Gastroesophageal sphincter (tissue), 4 donors: ENCODE measurements around the gene ACBD6. TPM values are rescaled to one million over a fixed set of nuclear protein-coding genes. Genes with fewer than 3 reads are reported as not detected.

Source experiments
- ATAC-seq: fragments of 150-250 bp; one replicate; pipeline ENCODE4 v1.9.1; 2016; ENCODE audit warnings: mild to moderate bottlenecking, moderate library complexity
- H3K27ac ChIP-seq, 4 donors: fragments of 200-600 bp; sonication (generic) in 3 of 4; 1 replicate in 3 of 4; 2 replicates in 1 of 4; pipeline ENCODE4 v1.5.1; 2016 to 2019
- H3K27me3 ChIP-seq: fragments of 200-600 bp; sonication (generic); one replicate; pipeline ENCODE4 v1.5.1; 2019
- H3K36me3 ChIP-seq, 2 donors: fragments of 200-600 bp; sonication (generic); one replicate each; pipeline ENCODE4 v1.5.1; 2019; ENCODE audit warnings: control low read depth in 1 of 2
- H3K4me1 ChIP-seq, 3 donors: fragments of 200-600 bp; sonication (generic); 1 replicate in 2 of 3; 2 replicates in 1 of 3; pipeline ENCODE4 v1.5.1; 2016 to 2019; ENCODE audit warnings: control low read depth in 2 of 3
- H3K4me3 ChIP-seq, 2 donors: fragments of 200-600 bp; sonication (generic); one replicate each; pipeline ENCODE4 v1.5.1; 2019; ENCODE audit warnings: mild to moderate bottlenecking in 1 of 2, moderate library complexity in 1 of 2
- H3K9me3 ChIP-seq, 3 donors: fragments of 200-600 bp; sonication (generic); one replicate each; pipeline ENCODE4 v1.5.1; 2017 to 2019; ENCODE audit warnings: control low read depth in 2 of 3
- EP300 ChIP-seq: sonication (generic); formaldehyde crosslinking; IDR thresholded peaks from one replicate; pipeline ENCODE4 v1.6.1; 2017; ENCODE audit warnings: antibody characterized with exemption, mild to moderate bottlenecking
- POLR2A ChIP-seq, 2 donors: fragments of 450-650 bp; IDR thresholded peaks; one replicate each; pipeline ENCODE4 v1.6.1; 2017; ENCODE audit warnings: antibody characterized with exemption in 2 of 2, mild to moderate bottlenecking in 2 of 2, moderate library complexity in 1 of 2
- POLR2AphosphoS5 ChIP-seq: sonication (generic); formaldehyde crosslinking; IDR thresholded peaks from one replicate; pipeline ENCODE4 v1.6.1; 2017; ENCODE audit warnings: antibody characterized with exemption
- WGBS, 2 donors: methylation state at CpG; one replicate each; pipeline ENCODE4 v1.1.5; 2018; ENCODE audit warnings: low coverage in 1 of 2; 5-methylcytosine and 5-hydroxymethylcytosine counted together
- total RNA-seq, 4 donors: library from RNA; depleted of rRNA; stranded (reverse); fragments of >200 nt; gene quantifications; one replicate each; pipeline ENCODE4 v1.1.0, GENCODE V29; 2016
- TF ChIP-seq, protein P1 (sequence below), 4 experiments: fragments of 200-600 bp in 2 of 4; fragments of 450-650 bp in 2 of 4; sonication (generic) in 1 of 4; IDR thresholded peaks; one replicate each; pipeline ENCODE4 v1.5.1; 2017 to 2019; ENCODE audit warnings: antibody characterized with exemption in 4 of 4, mild to moderate bottlenecking in 2 of 4, moderate library complexity in 2 of 4

The ACBD6 gene
- total RNA-seq, 4 donors from 2014 or later: 27.1 to 41.3 (median 39.7) TPM

- Histone ChIP-seq H3K4me3 (no peak overlapping the region), H3K4me1 (no peaks in the 10 kb centered on the region), H3K36me3 (peaks cover 0 to 62% of the 10 kb centered on the region in 2 donors), H3K9me3 (no peaks in the 10 kb centered on the region), H3K27me3 (no peaks in the 10 kb centered on the region), H3K27ac (no peak overlapping the region)
- 71 to 93% methylated on average over 2 of the region's 2 CpGs for WGBS, 2 donors
- TF ChIP-seq, protein P1, sequence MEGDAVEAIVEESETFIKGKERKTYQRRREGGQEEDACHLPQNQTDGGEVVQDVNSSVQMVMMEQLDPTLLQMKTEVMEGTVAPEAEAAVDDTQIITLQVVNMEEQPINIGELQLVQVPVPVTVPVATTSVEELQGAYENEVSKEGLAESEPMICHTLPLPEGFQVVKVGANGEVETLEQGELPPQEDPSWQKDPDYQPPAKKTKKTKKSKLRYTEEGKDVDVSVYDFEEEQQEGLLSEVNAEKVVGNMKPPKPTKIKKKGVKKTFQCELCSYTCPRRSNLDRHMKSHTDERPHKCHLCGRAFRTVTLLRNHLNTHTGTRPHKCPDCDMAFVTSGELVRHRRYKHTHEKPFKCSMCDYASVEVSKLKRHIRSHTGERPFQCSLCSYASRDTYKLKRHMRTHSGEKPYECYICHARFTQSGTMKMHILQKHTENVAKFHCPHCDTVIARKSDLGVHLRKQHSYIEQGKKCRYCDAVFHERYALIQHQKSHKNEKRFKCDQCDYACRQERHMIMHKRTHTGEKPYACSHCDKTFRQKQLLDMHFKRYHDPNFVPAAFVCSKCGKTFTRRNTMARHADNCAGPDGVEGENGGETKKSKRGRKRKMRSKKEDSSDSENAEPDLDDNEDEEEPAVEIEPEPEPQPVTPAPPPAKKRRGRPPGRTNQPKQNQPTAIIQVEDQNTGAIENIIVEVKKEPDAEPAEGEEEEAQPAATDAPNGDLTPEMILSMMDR (IDR thresholded peaks at IDR 0.05): no peak
- no peak for TF ChIP-seq POLR2A (IDR thresholded peaks at IDR 0.05)
- TF ChIP-seq EP300: no peak
- TF ChIP-seq POLR2AphosphoS5: no peak
- no peak for ATAC-seq
These were observed 13.7 kb downstream of the ACBD6 start for GRCh38 chr1:180488661-180489060.

DNA sequence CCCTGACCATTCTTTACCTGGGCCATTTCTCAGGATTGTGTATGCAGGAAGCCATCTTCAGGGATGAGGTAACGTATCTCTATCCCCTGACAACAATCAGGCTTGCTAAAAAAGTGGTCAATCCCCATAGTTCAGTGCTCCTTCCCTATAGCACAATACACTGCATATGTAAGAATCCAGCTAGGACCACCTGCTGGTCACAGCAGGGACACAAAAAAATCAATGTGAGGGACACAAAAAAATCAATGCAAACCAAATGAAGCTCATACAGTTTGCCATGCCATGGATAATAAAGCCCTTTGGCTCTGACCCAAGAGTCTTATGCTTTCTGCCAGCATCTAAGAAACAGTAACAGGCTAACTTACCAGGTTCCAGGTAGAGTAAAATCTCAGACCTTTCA, 16.3 kb downstream of the ACBD6 start:
- Histone ChIP-seq H3K4me3 (no peak overlapping the region), H3K4me1 (peaks cover 0 to 5% (median 0%) of the 10 kb centered on the region in 3 donors), H3K9me3 (no peaks in the 10 kb centered on the region), H3K36me3 (peaks cover 0 to 42% of the 10 kb centered on the region in 2 donors), H3K27ac (no peak overlapping the region), H3K27me3 (no peaks in the 10 kb centered on the region)
- no peak for ATAC-seq
- WGBS, 2 donors: 100% methylated on average over 1 of the region's 1 CpG
- no peak for TF ChIP-seq EP300
- TF ChIP-seq POLR2A (IDR thresholded peaks at IDR 0.05): no peak
- no peak for TF ChIP-seq POLR2AphosphoS5
- TF ChIP-seq, protein P1 (IDR thresholded peaks at IDR 0.05): no peak

DNA sequence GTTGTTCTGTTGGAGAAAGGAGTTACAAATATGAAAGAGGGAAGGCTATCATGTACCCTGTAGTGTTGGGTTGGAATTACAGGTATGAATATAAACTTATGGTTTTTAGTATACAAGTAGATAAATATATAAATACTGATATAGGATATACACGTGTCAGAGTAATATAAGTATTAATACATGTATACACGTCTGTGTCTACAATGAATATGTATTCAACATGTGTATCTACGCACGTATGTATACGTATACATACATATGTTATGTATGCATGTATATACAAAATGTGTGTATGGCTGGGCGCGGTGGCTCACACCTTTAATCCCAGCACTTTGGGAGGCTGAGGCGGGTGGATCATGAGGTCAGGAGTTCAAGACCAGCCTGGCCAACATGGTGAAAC, 17.9 kb downstream of the ACBD6 start:
- 86 to 95% methylated on average over 8 of the region's 8 CpGs for WGBS, 2 donors
- no peak for ATAC-seq
- no peaks in the 10 kb centered on the region for H3K27me3 ChIP-seq

GRCh38 chr1:180482425-180483275, 19.7 kb downstream of the ACBD6 start:
- Histone ChIP-seq H3K4me3 (no peak overlapping the region), H3K36me3 (peaks cover 0 to 38% of the 10 kb centered on the region in 2 donors), H3K9me3 (no peaks in the 10 kb centered on the region), H3K27me3 (no peaks in the 10 kb centered on the region), H3K4me1 (peaks cover 0 to 5% (median 0%) of the 10 kb centered on the region in 3 donors), H3K27ac (no peak overlapping the region)
- TF ChIP-seq EP300: no peak
- TF ChIP-seq, protein P1 (IDR thresholded peaks at IDR 0.05): peak; percentile 55 to 72 (median 62)
- 18 to 21% methylated on average over 10 of the region's 10 CpGs for WGBS, 2 donors
- no peak for ATAC-seq

More for the DNA sequence above, 17.9 kb downstream of the ACBD6 start:
- H3K4me3 ChIP-seq: no peak overlapping the region
- no peak for TF ChIP-seq POLR2AphosphoS5
- no peak overlapping the region for H3K27ac ChIP-seq
- H3K4me1 ChIP-seq: peaks cover 0 to 5% (median 0%) of the 10 kb centered on the region in 3 donors
- H3K9me3 ChIP-seq: no peaks in the 10 kb centered on the region
- H3K36me3 ChIP-seq: peaks cover 0 to 34% of the 10 kb centered on the region in 2 donors

DNA sequence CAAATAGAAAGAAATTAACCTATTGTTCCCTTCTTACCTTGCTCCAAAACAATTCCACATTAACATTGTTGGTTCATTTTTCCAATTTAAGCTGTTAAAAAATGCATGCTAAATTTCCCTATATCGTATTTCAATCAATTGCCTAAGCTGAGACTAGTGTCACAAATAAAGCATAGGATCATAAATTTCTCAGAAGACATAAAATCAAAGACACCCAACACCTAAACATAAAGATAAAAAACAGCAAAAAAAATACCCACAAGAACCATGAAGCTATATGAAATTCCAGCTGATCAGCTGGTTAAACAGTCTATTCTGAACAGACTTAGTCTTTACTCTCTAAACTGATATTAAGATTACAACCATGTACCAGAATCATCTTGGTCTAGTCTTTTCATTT, 32.3 kb downstream of the ACBD6 start:
- Histone ChIP-seq H3K36me3 (peaks cover 0 to 8% of the 10 kb centered on the region in 2 donors), H3K9me3 (no peaks in the 10 kb centered on the region), H3K27ac (no peak overlapping the region), H3K4me1 (no peaks in the 10 kb centered on the region), H3K27me3 (no peaks in the 10 kb centered on the region), H3K4me3 (no peak overlapping the region)
- TF ChIP-seq POLR2A (IDR thresholded peaks at IDR 0.05) (no peak), EP300 (no peak), POLR2AphosphoS5 (no peak)
- TF ChIP-seq, protein P1 (IDR thresholded peaks at IDR 0.05): no peak
- WGBS, 2 donors: 82 to 86% methylated on average over 1 of the region's 1 CpG
- no peak for ATAC-seq
